Activated CD4-positive, alpha-beta T cell treated with anti-CD3 and anti-CD28 coated beads for 48 hours (primary cell): Measurements from ENCODE around the gene OR1L8.
"Not testable (repeated sequence)": the region's sequence is repeated elsewhere in the genome, so short reads cannot be mapped to it uniquely, and the experiment has no call there.

Experiments used
- DNase-seq: peaks from one replicate; pipeline ENCODE4 v3.0.0-alpha.2; 2020

OR1L8 gene, protein sequence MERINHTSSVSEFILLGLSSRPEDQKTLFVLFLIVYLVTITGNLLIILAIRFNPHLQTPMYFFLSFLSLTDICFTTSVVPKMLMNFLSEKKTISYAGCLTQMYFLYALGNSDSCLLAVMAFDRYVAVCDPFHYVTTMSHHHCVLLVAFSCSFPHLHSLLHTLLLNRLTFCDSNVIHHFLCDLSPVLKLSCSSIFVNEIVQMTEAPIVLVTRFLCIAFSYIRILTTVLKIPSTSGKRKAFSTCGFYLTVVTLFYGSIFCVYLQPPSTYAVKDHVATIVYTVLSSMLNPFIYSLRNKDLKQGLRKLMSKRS

DNA sequence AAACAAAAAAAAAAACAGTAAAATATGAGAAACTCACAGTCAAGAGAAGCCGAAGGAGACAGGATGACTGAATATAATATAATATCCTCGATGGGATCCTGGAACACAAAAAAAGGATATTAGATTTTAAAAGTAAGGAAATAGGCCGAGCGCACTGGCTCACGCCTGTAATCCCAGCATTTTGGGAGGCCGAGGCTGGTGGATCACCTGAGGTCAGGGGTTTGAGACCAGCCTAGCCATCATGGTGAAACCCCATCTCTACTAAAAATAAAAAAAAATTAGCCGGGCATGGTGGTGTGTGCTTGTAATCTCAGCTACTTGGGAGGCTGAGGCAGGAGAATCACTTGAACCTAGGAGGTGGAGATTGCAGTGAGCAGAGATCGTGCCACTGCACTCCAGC lies at the start of gene OR1L8:
Gene OR1L8, minus strand, starts transcription at position 101 of the 400 bp plus-strand sequence. CDS start 14,907 bp downstream, outside the sequence.
- DNase-seq, result not testable (repeated sequence)

DNA sequence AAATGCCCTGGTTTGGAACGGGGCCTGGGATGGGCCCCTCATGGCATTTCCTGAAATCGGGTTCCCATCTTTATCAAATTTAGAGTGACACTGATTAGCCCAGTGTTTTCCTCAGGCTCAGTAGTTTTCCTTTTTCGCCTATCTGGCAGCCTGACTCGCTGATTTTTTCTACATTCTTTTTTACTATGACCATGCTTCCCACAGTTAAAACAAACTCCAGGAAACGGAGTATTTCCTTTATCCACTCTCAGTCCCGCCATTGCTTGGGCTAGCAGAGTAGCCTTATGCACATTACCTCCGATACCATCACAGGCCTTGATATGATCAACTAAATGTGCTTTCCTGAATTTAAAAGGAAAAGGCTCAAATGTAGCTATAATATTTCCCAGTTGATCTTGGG lies 36.8 kb upstream of the OR1L8 start:
- no peak for DNase-seq

DNA sequence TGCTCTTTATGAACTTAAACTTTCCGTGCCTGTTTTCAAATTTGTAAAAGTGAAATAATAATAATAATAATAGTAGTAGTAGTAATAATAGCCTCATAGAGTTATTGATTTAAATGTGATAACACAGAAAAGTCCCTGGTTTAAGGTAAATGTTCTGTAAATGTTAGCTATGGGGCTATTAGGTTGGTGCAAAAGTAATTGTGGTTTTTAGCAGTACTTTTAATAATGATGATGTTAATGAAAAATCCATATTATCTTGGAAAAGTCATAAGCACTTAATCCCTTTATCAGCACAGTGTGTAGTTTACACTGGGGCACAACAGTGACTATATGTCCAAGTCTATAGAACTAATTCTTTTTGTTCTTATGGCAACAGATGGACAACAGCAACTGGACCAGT lies 31.2 kb upstream of the OR1L8 start, which contains the start of gene OR1Q1:
Gene OR1Q1, plus strand, starts transcription at position 377 of the 400 bp plus-strand sequence. Its CDS starts 0 bp downstream, at position 377.
- DNase-seq, result no peak

DNA sequence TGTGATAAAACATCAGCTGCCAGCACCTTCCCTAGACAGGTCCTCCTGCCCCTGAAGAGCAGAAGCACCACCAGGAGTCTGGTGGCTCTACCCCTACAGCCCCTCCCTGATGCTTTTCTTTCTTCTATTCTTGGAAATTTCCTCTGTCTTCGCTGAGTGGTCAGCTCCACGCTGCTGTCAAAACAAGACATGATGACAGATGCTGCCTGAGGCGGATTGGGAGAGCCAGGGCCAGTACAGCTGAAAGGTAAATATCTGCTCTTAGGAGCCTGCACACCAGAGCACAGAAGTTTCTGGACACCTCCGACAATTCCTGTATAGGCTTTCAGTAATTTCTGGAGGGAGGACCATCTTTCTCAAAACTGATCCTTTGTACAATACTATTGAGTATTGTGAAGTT lies 26.6 kb upstream of the OR1L8 start:
- no peak for DNase-seq

DNA sequence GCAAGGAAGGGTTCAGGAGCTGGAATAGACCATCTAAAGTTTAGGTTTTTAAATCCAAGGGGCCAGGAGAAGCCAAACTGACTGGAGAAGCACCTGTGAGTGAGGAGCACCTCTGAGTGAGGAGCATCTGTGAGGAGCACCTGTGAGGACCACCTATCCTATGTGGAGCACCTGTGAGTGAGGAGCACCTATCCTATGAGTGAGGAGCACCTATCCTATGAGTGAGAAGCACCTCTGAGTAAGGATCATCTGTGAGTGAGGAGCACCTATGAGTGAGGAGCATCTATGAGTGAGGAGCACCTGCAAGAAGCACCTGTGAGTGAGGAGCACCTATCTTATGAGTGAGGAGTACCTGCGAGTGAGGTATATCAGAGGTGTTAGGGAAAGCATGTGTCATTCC lies 23.4 kb upstream of the OR1L8 start:
- DNase-seq, result no peak

DNA sequence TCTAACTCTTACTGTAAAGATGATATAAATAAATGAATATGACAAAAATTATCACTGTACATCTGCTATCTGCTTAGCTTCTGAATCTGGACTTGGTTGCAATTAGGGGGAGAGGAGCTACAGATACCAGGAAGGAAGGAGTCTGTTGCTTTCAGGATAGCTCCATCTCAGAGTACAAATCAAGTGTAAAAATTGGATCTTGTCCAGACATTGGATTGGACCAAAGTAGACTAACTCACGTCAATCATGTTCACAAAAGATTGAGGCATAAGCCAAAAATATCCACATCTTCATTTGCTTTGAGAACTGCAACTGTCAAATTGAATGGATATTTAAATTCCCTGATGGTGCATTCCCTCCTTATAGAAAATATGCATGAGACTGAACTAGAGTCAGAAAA lies 22.5 kb upstream of the OR1L8 start:
- DNase-seq, result no peak

DNA sequence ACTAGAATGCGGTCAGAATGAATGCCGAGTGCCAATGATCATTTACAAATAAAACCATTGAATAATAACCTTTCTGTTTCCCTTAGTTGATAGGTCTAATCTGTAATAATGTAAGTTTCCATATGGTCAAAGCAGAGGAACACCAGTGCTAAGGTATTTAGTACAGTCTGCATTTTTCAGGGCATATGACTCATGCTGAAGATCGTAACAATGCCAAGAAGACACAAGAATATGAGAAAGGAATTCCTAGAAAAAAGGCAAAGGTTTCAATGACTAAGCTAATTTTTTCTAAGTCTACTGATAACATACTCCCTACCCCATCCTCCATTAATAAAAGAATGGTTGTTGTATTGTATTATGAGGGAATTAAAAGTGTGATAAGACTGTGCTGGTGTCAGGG lies 2.8 kb downstream of the OR1L8 start:
- no peak for DNase-seq

DNA sequence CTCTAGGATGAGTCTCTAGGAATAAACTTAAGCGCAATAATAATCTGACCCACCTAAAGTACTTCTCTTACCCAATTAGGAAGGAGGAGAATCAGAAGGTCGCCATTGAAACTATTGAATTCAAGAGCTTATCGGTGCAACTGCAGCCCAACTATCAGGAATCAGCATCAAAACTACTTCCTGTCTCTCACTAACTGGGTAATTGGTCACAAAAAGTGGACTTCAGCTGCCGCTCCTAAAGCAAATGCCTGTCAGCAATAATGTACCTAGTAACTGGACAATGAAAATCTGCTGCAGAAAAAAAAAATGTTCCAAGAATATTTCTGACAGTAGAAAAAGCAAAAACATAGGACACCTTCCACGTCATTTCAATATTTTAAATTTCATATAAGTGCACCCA lies 3.3 kb downstream of the OR1L8 start:
- no peak for DNase-seq

DNA sequence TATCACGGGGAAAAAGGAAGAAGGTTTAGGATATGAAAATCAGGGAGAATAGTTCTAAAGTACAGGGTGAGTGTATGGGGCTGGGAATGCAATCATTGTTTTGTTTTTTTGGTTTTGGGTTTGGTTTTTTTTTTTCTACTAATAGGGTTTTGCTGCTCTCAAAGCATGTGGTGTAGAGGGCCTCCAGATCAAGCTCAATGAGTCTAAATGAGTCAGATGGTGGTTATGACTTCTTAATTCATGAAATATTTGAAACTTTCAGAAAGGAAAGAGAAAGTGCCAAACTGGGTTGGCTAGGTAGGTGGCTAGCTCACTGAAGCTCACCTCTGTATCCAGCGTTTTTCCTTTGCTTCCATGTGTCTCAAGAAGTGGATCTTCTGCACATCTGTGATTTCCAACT lies 10.7 kb downstream of the OR1L8 start:
- DNase-seq, result no peak

DNA sequence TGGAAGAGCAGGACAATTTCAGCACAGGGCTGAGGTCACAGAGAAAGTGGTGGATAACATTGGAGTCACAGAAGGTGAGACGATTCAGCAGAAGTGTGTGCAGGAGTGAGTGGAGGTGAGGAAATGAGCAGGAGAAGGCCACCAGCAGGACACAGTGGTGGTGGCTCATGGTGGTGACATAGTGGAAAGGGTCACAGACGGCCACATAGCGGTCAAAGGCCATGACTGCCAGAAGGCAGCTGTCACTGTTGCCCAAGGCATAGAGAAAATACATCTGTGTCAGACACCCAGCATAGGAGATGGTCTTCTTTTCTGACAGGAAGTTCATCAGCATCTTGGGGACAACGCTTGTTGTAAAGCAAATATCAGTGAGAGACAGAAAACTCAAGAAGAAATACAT lies 15.3 kb downstream of the OR1L8 start:
- no peak for DNase-seq

DNA sequence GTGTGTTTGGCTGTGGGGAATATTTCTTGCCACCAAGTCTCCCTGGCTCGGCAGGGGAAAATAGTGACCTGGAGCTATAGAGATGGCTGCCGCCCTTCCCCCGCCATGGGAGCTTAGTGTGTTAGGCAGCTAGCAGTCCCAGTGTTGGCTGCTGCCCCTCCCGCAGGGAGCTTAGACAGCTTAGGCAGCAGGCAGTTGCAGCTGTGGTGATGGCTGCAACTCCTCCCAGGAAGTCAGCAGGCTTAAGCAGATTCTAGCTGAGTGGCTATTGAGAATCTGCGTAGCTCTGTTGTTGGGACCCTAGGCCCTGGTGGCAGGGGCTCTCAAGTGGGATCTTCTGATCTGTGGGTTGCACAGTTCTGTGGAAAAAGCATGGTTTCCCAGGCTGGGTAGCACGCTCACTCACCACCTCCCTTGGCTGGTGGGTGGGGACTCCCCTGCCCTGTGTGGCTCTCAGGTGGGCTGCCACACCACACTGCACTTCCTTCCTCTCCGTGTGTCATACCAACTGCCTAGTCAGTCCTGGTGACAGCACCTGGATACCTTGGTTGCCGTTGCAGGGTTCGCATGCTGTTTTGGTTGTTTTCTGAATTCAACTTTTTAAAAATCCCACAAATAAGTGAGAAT lies 20.9 kb downstream of the OR1L8 start:
- no peak for DNase-seq

DNA sequence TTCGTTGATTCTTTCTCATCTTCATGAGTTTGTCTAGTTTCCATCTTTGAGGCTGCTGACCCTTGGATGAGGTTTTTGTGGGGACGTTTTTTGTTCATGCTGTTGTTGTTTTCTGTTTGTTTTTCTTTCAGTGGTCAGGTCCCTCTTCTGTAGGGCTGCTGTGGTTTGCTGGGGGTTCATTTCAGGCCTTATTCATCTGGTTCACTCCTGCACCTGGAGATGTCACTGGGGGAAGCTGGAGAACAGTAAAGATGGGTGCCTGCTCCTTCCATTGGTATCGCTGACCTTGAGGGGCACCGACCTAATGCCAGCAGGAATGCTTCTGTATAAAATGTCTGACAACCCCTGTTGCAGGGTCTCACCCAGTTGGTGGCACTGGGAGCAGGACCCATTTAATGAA lies 21.7 kb downstream of the OR1L8 start:
- no peak for DNase-seq

DNA sequence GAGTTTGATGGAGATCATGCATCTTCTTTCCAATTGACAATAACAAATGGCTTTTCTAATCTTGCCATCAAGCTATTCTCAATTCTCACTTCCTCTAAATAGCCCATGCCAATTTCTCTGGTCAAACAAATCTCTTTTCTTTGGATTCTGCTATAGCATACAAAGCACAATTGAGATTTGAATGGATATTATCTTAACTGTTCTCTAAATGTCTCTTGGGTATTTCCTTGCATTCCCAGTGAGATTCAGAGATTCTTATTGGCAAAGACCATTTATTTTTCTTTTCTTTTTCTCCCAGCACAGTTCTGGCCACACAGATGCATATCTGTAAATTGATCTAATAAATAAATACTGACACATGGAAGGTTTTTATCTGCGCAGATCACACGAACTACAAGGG lies 30.4 kb downstream of the OR1L8 start, which contains the start of gene OR1N2:
Gene OR1N2, plus strand, starts transcription at position 301 of the 400 bp plus-strand sequence. CDS start 100 bp downstream, outside the sequence.
- DNase-seq, result no peak

DNA sequence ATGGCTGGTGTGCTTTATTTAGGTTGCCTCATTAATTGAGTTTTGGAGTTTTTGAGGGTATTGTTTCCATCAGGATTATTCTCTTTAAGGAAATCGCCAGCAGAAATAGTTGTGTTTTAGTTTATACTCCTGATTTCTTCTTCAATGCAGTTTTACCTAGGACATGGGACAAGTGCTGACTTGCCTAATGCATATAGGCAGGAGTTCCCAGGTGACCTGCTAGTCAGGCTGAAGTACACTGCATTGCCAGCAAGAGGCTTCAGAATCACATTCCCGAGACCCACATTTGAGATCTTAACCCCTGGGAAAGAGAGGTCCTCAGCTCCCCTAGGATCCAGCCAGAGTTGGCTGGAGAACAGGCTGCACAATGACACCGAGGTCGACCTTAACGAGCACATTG lies 31.8 kb downstream of the OR1L8 start:
- no peak for DNase-seq

DNA sequence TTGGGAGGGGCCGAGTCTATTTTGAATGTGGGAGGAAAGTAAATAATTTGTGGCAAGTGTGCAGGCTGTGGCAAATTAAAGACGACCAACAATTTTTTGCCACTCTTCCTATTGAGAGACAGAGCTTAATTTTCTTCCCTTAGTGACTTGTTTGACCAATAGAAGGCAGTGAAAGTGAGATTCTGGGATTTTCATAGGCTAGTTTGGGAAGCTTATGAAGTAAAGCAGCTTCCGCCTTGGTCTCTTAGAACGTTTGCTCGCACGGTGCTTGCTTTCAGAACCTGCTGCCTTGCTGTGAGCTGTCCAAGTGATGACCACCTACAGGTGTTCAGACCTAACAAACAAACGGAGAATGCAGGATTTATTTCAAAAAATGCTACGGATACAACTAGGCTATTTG lies 37.0 kb downstream of the OR1L8 start:
- no peak for DNase-seq

DNA sequence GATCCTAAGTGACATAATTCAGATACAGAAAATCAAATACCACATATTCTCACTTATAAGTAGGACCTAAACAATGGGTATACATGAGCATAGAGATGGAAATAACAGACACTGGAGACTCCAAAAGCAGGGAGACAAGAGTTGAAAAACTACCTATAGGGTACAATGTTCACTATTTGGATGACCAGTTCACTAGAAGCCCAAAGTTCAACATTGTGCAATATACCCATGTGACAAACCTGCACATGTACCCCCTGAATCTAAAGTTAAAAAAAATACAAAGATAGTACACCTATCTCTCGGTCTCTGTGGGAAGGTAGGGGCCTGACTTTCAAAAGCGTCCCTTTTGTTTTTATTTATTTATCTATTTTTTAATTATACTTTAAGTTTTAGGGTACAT lies 44.4 kb downstream of the OR1L8 start:
- DNase-seq, result no peak

DNA sequence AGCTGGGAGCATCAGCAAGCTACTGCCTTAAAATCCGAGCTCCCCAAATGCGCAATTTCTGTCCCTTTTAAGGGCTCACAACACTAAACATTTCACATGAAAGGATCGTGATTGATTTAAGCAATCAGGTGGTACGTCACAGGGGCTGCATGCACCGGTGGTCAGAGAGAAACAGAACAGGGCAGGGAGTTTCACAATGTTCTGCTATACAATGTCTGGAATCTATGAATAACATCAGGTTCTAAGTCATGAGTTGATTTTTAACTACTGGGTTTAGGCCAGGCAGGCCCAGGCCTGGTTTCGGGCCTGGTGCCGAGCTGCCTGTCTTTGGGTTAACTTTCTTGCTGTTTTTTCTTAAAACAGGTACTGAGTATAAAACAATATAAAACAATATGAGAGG lies 46.1 kb downstream of the OR1L8 start:
- not testable (repeated sequence) for DNase-seq

DNA sequence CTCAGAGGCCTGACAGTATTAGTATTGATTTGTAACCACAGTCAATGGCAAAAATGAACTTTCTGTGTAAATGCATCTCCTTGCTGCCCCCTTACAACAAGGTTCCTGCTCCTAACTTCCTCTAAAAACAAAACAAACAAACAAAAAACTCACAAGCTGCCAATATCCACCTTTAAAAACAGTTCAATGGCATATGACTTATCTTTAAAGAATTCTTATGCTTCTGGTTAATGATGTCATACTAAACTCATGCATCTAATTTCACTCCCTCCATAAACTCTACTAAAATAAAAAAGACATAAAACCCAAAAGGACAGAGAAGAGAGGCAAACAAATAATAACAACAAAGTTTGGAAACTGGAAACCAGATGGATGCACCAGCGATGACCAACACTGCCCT lies 47.0 kb downstream of the OR1L8 start:
- no peak for DNase-seq

DNA sequence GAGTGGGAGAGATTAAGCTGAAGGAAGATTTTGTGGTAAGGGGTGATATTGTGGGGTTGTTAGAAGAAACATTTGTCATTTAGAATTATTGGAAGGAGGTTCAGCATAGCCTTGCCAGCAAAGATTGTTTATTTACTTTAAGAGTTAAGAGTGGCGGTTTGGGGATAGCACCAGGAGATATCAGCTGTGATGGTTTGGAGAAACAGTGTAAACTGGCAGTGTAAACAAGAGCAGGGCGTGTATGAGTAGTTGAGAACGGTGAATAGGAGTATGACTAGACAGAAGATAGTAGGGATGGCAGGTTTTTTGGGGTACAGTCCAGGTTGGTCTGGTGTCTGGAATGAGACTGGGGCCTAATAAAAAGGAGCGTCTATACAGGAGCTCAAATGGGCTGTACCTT lies 52.0 kb downstream of the OR1L8 start:
- not testable (repeated sequence) for DNase-seq

DNA sequence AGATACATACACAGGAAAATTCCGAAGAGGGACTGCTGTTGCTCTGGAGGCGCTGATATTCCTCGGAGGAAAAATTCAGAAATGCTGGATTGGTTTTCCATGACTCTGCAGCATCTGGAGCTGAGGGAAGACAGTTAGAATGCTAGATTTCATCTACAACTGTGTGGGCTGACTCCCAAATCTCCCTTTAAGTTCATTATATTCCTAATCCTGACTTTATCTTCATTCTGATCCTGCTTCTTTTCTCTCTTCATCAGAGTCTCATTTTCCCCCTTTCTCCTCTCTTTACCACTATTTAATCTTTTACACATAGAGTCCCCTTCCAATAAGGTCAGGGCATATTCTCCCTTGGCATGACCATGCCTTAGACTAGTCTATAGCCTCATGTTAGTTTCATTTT lies 56.0 kb downstream of the OR1L8 start, which contains the start of gene OR1N1:
Gene OR1N1, minus strand, starts transcription at position 101 of the 400 bp plus-strand sequence. Its CDS starts 0 bp downstream, at position 101.
- DNase-seq, result no peak

DNA sequence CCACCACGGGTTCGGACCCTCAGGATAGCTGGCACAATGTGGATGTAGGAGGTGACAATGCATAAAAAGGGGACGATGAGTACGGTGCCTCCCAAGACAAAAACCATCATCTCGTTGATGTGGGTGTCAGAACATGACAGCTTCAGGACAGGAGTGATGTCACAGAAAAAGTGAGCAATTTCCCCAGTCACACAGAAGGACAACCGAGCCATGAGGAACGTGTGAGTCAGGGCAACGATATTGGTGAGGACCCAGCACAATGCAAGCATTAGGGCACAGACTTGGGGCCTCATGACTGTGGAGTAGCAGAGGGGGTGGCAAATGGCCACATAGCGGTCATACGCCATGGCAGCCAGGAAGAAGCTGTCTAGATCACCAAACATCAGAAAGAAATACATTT lies 56.6 kb downstream of the OR1L8 start:
- peak; percentile 39 for DNase-seq

DNA sequence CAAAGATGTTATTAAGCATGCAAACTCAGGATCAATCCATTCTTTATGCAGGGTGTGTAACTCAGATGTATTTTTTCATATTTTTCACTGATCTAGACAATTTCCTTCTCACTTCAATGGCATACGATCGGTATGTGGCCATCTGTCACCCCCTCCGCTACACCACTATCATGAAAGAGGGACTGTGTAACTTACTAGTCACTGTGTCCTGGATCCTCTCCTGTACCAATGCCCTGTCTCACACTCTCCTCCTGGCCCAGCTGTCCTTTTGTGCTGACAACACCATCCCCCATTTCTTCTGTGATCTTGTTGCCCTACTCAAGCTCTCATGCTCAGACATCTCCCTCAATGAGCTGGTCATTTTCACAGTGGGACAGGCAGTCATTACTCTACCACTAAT lies 63.8 kb downstream of the OR1L8 start:
- DNase-seq, result no peak

DNA sequence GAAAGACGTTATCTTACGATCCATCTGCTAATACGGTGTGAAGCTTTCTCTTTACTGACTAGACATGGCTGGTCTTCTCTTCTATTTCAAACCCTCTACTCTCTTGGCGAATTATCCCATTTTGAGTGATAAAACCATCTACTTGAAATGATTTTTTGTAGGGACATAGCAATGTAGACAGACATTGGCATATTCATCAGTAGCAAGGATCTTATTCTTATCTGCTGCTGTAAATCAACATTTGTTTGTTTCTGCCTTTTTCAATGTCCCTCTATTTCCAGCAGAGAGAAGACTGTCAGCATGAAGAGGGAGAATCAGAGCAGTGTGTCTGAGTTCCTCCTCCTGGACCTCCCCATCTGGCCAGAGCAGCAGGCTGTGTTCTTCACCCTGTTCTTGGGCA lies 64.3 kb downstream of the OR1L8 start, which contains the start of gene OR1J4:
Gene OR1J4, plus strand, starts transcription at position 301 of the 400 bp plus-strand sequence. Its CDS starts 0 bp downstream, at position 301.
- DNase-seq, result no peak

DNA sequence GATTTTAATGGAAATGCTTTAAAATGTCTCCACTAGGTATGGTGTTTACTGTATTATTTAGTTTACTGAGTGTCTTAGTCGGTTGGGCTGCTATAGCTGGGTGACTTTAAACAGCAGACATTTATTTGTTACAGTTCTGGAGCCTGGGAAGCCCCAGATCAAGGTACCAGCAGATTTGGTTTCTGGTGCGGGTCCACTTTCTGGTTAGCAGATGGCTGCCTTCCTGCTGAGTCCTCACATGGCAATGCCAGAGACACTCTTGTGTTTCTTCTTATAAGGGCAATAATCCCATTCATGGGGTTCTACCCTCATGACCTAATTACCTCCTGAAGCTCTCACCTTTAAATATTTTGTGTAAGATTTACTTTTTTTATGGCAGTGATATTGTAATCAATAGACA lies 65.0 kb downstream of the OR1L8 start:
- no peak for DNase-seq
